SU-DHL-6 (cell line): Measurements from ENCODE around the gene CCNL2.

ENCODE experiments used
- H2AFZ ChIP-seq: fragments of 200-600 bp; sonication (generic); 2 replicates; pipeline ENCODE4 v1.6.1; 2014; ENCODE audit warnings: low read depth, mild to moderate bottlenecking, moderate library complexity, mixed read lengths, antibody characterized with exemption, low read length; ENCODE audit not compliant: severe bottlenecking
- H3F3A ChIP-seq: fragments of 200-600 bp; shearing (Covaris generic); 2 replicates; pipeline ENCODE4 v1.6.0; 2016; ENCODE audit warnings: antibody characterized with exemption, mild to moderate bottlenecking; ENCODE audit not compliant: insufficient read depth
- H3K27ac ChIP-seq: fragments of 200-600 bp; sonication (generic); 2 replicates; pipeline ENCODE4 v1.5.1; 2016; ENCODE audit warnings: low read depth, mild to moderate bottlenecking, low read length, moderate library complexity, mixed read lengths
- H3K27me3 ChIP-seq: fragments of 200-600 bp; sonication (generic), shearing (Covaris generic); 2 replicates; pipeline ENCODE4 v1.6.0; 2014; ENCODE audit warnings: mild to moderate bottlenecking, low read length
- H3K36me3 ChIP-seq: fragments of 200-600 bp; sonication (generic); 2 replicates; pipeline ENCODE4 v1.6.1; 2014; ENCODE audit warnings: mild to moderate bottlenecking, low read length, mixed read lengths
- H3K4me2 ChIP-seq: fragments of 300-600, 200-600 bp; shearing (Covaris generic), sonication (generic); 2 replicates; pipeline ENCODE4 v1.6.0; 2014; ENCODE audit warnings: low read length, low read depth, mild to moderate bottlenecking; ENCODE audit not compliant: poor library complexity, severe bottlenecking
- H3K4me3 ChIP-seq: fragments of 200-600 bp; sonication (generic); 2 replicates; pipeline ENCODE4 v1.5.1; 2014; ENCODE audit warnings: antibody characterized with exemption, low read length, mild to moderate bottlenecking, mixed read lengths; ENCODE audit not compliant: insufficient read depth, poor library complexity, severe bottlenecking
- H3K79me2 ChIP-seq: fragments of 200-600 bp; sonication (generic); 2 replicates; pipeline ENCODE4 v1.6.1; 2014; ENCODE audit warnings: mild to moderate bottlenecking, low read length, moderate library complexity; ENCODE audit not compliant: insufficient read depth
- H3K9ac ChIP-seq: fragments of 200-600 bp; sonication (generic); 2 replicates; pipeline ENCODE4 v1.7.0; 2014; ENCODE audit warnings: mild to moderate bottlenecking, low read length
- H3K9me2 ChIP-seq: fragments of 200-600 bp; sonication (generic); replicated peaks from 2 replicates; pipeline ENCODE4 v1.6.1; 2014; ENCODE audit warnings: low read length; ENCODE audit not compliant: insufficient read depth
- H3K9me3 ChIP-seq: fragments of 200-600 bp; sonication (generic); 2 replicates; pipeline ENCODE4 v1.6.1; 2014; ENCODE audit warnings: low read length, mixed read lengths; ENCODE audit not compliant: insufficient read depth
- H4K20me1 ChIP-seq: fragments of 200-600 bp; sonication (generic); 2 replicates; pipeline ENCODE4 v1.6.1; 2014; ENCODE audit warnings: low read depth, mild to moderate bottlenecking, antibody characterized with exemption, low read length, moderate library complexity, mixed read lengths
- CTCF ChIP-seq: fragments of 200-600 bp; sonication (generic); IDR thresholded peaks from one replicate; pipeline ENCODE4 v1.5.1; 2017; ENCODE audit warnings: antibody characterized with exemption, mild to moderate bottlenecking, low read length, moderate library complexity; ENCODE audit not compliant: insufficient read depth, poor library complexity, severe bottlenecking
- EZH2phosphoT487 ChIP-seq: fragments of 200-600 bp; sonication (generic), shearing (Covaris generic); conservative IDR thresholded peaks from 2 replicates; pipeline ENCODE4 v1.6.1; 2018; ENCODE audit warnings: mild to moderate bottlenecking, antibody characterized with exemption, low read length, moderate library complexity, mixed read lengths

The CCNL2 gene

GRCh38 chr1:1356166-1356795 is 42.9 kb downstream of the CCNL2 start:
- H3K9ac ChIP-seq: no peak overlapping the region
- no peaks in the 10 kb centered on the region for H3K9me3 ChIP-seq
- H4K20me1 ChIP-seq: no peaks in the 10 kb centered on the region
- H3F3A ChIP-seq: peaks cover 6% of the 10 kb centered on the region; the same call in 1 of the 2 replicates
- H3K9me2 ChIP-seq: no peaks in the 10 kb centered on the region
- H3K36me3 ChIP-seq: no peaks in the 10 kb centered on the region
- no peak overlapping the region for H2AFZ ChIP-seq
- no peaks in the 10 kb centered on the region for H3K27me3 ChIP-seq
- no peak overlapping the region for H3K27ac ChIP-seq
- no peak overlapping the region for H3K4me3 ChIP-seq
- H3K79me2 ChIP-seq: no peaks in the 10 kb centered on the region
- no peak overlapping the region for H3K4me2 ChIP-seq
- no peak for TF ChIP-seq EZH2phosphoT487
- no peak for TF ChIP-seq CTCF

DNA sequence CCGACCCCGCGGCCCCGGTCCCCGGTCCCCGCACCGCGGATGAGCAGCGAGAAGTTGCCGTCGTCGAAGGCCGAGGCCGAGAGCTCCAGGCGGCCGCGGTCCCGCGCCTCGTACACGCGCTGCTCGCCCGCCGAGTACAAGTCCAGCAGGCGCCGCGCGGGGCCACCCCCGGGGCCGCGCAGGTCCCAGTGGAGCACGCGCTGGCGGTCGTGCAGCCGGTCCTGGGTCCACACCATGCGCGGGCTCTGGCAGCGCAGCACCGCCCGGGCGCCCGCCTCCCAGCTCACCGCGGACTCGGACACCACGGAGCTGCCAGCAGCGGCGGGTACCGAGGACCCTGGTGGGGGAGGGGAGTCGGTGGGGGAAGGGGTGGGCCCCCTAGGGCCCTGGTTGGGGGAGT is 43.7 kb downstream of the CCNL2 start:
- no peaks in the 10 kb centered on the region for H3K9me3 ChIP-seq
- no peak overlapping the region for H3K27ac ChIP-seq
- no peaks in the 10 kb centered on the region for H3K9me2 ChIP-seq
- no peaks in the 10 kb centered on the region for H3K79me2 ChIP-seq
- no peaks in the 10 kb centered on the region for H3K27me3 ChIP-seq
- H4K20me1 ChIP-seq: no peaks in the 10 kb centered on the region
- no peak for TF ChIP-seq CTCF
- no peak for TF ChIP-seq EZH2phosphoT487
- no peak overlapping the region for H3K4me3 ChIP-seq
- no peak overlapping the region for H2AFZ ChIP-seq
- H3K4me2 ChIP-seq: no peak overlapping the region
- no peaks in the 10 kb centered on the region for H3K36me3 ChIP-seq
- H3F3A ChIP-seq: peaks cover 6% of the 10 kb centered on the region; the same call in 1 of the 2 replicates
- H3K9ac ChIP-seq: no peak overlapping the region

- Histone ChIP-seq H3K9me2 (no peaks in the 10 kb centered on the region), H3K4me2 (no peak overlapping the region), H3K79me2 (no peaks in the 10 kb centered on the region), H2AFZ (no peak overlapping the region), H3K27ac (no peak overlapping the region), H3K9me3 (no peaks in the 10 kb centered on the region), H3F3A (peaks cover 6% of the 10 kb centered on the region; the same call in 1 of the 2 replicates), H3K9ac (no peak overlapping the region), H3K27me3 (no peaks in the 10 kb centered on the region), H3K4me3 (no peak overlapping the region), H3K36me3 (no peaks in the 10 kb centered on the region), H4K20me1 (no peaks in the 10 kb centered on the region)
- TF ChIP-seq EZH2phosphoT487 (no peak), CTCF (no peak)
Observed at GRCh38 chr1:1354271-1355247, 44.6 kb downstream of the CCNL2 start.
